ENCODE data around the gene LRRC28.

The LRRC28 gene

DNA sequence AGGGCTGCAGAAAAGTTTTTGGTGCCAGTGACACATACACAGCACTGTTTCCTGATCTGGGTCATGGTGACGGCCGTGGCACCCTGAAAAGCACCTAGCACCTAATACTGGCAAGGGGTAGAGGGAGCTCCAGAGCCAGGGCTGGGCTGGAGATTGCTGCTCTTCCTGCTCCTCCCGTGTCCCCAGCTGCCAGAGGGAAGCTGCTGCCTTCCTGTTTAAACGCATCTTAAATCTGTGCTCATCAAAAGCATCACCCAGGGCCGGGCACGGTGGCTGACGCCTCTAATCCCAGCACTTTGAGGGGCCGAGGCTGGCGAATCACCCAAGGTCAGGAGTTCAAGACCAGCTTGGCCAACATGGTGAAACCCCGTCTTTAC is 157.8 kb downstream of the LRRC28 start:
- Histone ChIP-seq H3K4me3 (ENCODE audit: low read length) (no peak overlapping the region), H3K27me3 (ENCODE audit: insufficient read depth, low read length) (no peaks in the 10 kb centered on the region), H3K36me3 (ENCODE audit: insufficient read depth, low read length) (no peaks in the 10 kb centered on the region), H3K9me3 (ENCODE audit: insufficient read depth, low read depth, low read length) (no peaks in the 10 kb centered on the region), H3K4me1 (ENCODE audit: insufficient read depth, low read length) (no peaks in the 10 kb centered on the region), H3K27ac (ENCODE audit: low read depth, low read length) (no peak overlapping the region), H3K9ac (ENCODE audit: low read depth, low read length) (no peak overlapping the region)
- WGBS = 55% methylated on average over 10 of the region's 10 CpGs

DNA sequence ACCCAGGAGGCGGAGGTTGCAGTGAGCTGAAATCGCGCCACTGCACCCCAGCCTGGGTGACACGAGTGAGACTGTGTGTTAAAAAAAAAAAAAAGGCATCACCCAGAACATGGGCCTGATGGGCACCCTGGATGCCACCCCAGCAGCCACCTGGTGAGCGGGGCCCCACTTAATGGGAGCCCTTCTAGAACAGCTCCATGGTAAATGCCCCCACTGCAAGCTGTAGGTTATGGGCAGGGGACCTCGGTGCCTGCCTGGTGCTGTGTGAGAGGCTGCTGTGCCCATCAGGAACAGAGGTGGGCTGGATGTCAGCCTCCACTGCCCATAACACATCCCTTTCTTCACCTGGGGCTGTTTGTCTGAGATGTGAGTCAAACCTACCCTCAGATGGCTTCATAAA is 158.3 kb downstream of the LRRC28 start:
- no peak overlapping the region for H3K4me3 ChIP-seq (ENCODE audit: low read length)
- over 99% methylated on average over 6 of the region's 6 CpGs for whole genome bisulfite sequencing
- no peaks in the 10 kb centered on the region for H3K36me3 ChIP-seq (ENCODE audit: insufficient read depth, low read length)
- no peak overlapping the region for H3K9ac ChIP-seq (ENCODE audit: low read depth, low read length)
- no peaks in the 10 kb centered on the region for H3K27me3 ChIP-seq (ENCODE audit: insufficient read depth, low read length)
- no peaks in the 10 kb centered on the region for H3K9me3 ChIP-seq (ENCODE audit: insufficient read depth, low read depth, low read length)
- H3K27ac ChIP-seq (ENCODE audit: low read depth, low read length) = no peak overlapping the region
- no peaks in the 10 kb centered on the region for H3K4me1 ChIP-seq (ENCODE audit: insufficient read depth, low read length)

DNA sequence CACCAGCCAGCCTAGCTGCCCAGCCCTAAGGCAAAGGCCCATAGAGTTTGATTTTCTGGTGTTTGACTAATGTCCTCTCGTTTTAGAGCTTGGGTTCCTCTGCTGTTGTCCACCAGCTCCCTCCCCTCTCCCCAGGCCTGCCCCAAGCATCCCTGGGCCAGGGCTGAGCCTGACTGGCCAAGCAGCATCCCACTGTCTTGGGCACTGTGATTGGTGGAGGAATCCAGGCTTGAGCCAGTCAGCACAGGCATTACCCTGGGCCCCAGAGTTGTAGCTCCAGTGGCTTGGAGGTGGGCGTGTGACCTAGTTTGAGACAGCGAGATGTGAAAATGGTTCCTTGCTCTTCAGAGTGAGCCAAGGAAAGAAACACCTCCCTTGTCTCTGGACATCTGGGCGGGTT is 159.2 kb downstream of the LRRC28 start:
- no peaks in the 10 kb centered on the region for H3K36me3 ChIP-seq (ENCODE audit: insufficient read depth, low read length)
- no peak overlapping the region for H3K27ac ChIP-seq (ENCODE audit: low read depth, low read length)
- H3K9me3 ChIP-seq (ENCODE audit: insufficient read depth, low read depth, low read length) = no peaks in the 10 kb centered on the region
- no peak overlapping the region for H3K9ac ChIP-seq (ENCODE audit: low read depth, low read length)
- no peaks in the 10 kb centered on the region for H3K27me3 ChIP-seq (ENCODE audit: insufficient read depth, low read length)
- H3K4me1 ChIP-seq (ENCODE audit: insufficient read depth, low read length) = no peaks in the 10 kb centered on the region
- no peak overlapping the region for H3K4me3 ChIP-seq (ENCODE audit: low read length)
- WGBS = 83% methylated on average over 4 of the region's 4 CpGs

DNA sequence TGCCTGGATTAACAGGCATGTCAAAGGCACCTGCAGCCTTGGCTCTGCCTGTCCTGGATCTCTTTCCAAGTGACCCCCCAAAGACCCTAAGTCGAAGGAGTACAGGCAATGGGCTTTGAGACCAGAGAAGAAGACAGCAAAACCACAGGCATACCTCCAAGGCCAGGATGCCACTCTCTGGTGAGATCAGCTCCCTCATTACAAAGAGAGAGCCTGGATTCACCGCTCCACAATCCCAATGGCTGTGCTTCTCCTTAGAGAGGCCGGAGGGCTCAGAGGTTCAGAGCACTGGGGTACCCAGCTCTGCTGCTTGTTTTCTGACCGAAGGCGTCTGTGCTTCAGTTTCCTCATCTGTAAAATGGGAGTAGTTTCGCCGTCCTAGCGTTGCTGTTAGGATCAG is 160.0 kb downstream of the LRRC28 start:
- Histone ChIP-seq H3K9ac (ENCODE audit: low read depth, low read length) (no peak overlapping the region), H3K27ac (ENCODE audit: low read depth, low read length) (no peak overlapping the region), H3K4me1 (ENCODE audit: insufficient read depth, low read length) (no peaks in the 10 kb centered on the region), H3K4me3 (ENCODE audit: low read length) (no peak overlapping the region), H3K9me3 (ENCODE audit: insufficient read depth, low read depth, low read length) (no peaks in the 10 kb centered on the region), H3K27me3 (ENCODE audit: insufficient read depth, low read length) (no peaks in the 10 kb centered on the region), H3K36me3 (ENCODE audit: insufficient read depth, low read length) (no peaks in the 10 kb centered on the region)
- WGBS = 92% methylated on average over 8 of the region's 8 CpGs

DNA sequence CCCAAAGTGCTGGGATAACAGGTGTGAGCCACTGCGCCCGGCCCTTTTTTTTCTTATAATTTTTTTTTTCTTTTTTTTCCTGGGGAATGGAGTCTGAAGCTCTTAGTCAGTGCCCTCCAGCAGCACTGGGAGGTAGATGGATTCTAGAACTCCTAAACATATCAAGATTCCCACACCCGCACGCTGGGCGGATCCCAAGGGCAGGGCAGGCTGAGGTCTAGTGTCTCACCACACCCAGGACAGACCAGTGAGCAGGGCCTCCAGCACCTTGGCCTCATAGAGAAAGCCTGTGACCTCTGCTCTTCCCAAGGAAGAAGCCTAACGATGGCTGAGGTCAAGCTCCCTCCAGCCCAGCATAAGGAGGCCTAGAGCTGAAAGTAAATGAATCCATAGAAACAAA is 160.8 kb downstream of the LRRC28 start:
- Histone ChIP-seq H3K9me3 (ENCODE audit: insufficient read depth, low read depth, low read length) (no peaks in the 10 kb centered on the region), H3K36me3 (ENCODE audit: insufficient read depth, low read length) (no peaks in the 10 kb centered on the region), H3K27ac (ENCODE audit: low read depth, low read length) (no peak overlapping the region), H3K4me3 (ENCODE audit: low read length) (no peak overlapping the region), H3K9ac (ENCODE audit: low read depth, low read length) (no peak overlapping the region), H3K4me1 (ENCODE audit: insufficient read depth, low read length) (no peaks in the 10 kb centered on the region), H3K27me3 (ENCODE audit: insufficient read depth, low read length) (no peaks in the 10 kb centered on the region)
- 95% methylated on average over 4 of the region's 6 CpGs for WGBS

DNA sequence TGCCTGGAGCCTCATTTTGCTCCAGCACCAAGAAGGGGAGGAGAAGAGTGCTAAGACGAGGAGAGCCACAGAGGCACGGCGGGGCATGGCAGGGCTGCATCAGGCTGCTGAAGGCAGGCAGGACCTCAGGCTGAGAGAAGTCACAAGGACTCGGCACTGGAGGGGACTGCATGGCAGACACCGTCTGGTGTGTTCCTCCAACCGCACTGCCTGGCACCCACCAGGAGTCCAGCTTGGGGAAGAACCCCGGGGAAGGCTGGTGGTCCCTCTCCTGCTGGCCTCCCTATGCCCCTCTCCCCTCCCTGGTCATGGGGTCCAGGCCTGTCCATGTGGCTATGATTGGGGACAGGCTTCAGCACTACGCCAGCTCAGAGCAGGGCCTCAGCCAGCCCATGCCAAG is 161.3 kb downstream of the LRRC28 start:
- H3K4me1 ChIP-seq (ENCODE audit: insufficient read depth, low read length) = no peaks in the 10 kb centered on the region

DNA sequence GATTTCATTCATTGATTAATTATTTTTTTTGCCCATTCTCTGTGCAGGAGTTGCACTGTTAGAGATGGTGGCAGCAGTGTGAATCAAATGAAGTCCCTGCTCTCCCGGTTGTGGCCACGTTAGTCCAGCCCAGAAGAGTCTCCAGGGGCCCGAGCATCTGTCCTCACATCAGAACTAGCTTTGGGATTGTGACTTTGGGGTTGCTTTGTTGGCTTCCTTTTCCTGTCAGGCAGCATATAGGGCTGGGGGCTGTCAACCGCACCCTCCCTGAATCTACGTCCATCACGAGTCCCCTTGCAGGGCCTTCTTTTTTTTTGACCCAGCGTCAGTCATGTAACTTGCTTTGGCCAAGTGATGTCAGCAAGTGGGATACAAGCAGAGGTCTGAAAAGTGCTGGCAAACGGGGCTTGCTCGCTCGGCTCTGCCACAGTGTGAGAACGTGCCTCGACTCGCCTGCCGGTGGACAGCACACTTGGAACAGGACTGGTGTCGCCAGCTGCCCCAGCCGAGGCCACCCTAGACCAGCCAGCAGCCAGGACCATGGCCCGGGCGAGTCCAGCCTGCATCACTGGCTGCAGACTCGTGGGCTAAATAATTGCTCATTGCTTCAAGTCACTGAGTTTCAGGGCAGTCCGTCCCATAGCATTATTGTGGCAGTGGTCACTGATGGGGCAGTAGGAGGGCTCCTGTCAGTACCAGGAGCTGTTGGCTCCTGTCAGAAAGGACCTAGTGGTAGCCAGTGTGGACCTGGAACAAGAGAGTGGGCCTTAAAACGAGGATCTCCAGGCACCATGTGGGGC is 162.9 kb downstream of the LRRC28 start:
- Histone ChIP-seq H3K27ac (ENCODE audit: low read depth, low read length) (no peak overlapping the region), H3K36me3 (ENCODE audit: insufficient read depth, low read length) (no peaks in the 10 kb centered on the region)
- WGBS = 92% methylated on average over 21 of the region's 21 CpGs

More for the DNA sequence above, 161.3 kb downstream of the LRRC28 start:
- Histone ChIP-seq H3K27ac (ENCODE audit: low read depth, low read length) (no peak overlapping the region), H3K9me3 (ENCODE audit: insufficient read depth, low read depth, low read length) (no peaks in the 10 kb centered on the region), H3K4me3 (ENCODE audit: low read length) (no peak overlapping the region), H3K36me3 (ENCODE audit: insufficient read depth, low read length) (no peaks in the 10 kb centered on the region), H3K27me3 (ENCODE audit: insufficient read depth, low read length) (no peaks in the 10 kb centered on the region), H3K9ac (ENCODE audit: low read depth, low read length) (no peak overlapping the region)
- 93% methylated on average over 8 of the region's 8 CpGs for WGBS

DNA sequence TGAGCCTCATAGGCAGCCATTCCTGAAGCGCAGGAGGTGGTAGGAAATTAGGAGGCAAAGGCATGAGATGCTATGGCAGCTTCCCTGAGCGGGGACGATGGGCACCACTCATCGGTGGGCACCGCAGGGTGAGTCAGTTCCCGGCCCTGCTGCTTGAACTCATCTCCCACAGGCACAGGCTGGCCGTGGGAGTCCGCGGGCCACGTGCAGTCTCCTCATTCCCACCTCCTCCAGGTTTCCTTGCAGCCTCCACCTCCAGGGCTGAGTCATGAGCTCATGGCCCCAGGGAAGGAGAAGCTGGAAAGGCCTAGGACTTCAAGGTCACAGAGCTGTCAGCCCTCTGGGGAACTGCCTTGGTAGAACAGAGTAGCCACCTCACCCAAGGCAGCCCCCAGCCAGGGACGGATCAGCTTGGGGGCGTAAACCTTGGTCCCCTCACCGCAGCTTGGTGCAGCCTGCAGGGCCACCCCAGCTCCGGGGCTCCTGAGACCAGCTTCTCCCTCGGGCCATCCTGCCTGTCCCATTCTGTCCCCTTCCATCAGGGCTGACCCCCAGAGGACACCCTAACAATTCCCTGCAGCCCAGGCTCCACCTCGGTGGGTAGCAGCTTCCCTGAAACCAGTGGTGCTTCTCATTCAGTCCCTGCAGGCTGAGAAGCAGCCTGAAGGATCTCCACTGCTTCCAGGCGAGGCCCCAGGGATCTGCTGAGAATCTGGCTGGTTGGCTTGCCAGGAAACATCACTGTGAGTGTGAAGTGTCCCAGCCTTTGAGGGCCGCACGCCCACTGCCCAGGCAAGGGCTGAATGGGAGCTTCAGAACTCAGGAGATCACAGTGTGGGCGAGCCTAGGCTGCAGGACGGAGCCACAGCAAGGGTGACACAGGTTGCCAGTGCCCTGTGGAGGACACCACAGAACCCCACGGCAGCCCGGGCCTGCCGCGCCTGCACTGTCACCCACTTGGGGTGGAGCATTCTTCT is 163.8 kb downstream of the LRRC28 start:
- Histone ChIP-seq H3K27me3 (ENCODE audit: insufficient read depth, low read length) (no peaks in the 10 kb centered on the region), H3K9me3 (ENCODE audit: insufficient read depth, low read depth, low read length) (no peaks in the 10 kb centered on the region), H3K4me3 (ENCODE audit: low read length) (no peak overlapping the region), H3K27ac (ENCODE audit: low read depth, low read length) (no peak overlapping the region), H3K9ac (ENCODE audit: low read depth, low read length) (no peak overlapping the region), H3K36me3 (ENCODE audit: insufficient read depth, low read length) (no peaks in the 10 kb centered on the region), H3K4me1 (ENCODE audit: insufficient read depth, low read length) (no peaks in the 10 kb centered on the region)
- WGBS = 93% methylated on average over 25 of the region's 25 CpGs

More for the DNA sequence above, 162.9 kb downstream of the LRRC28 start:
- no peaks in the 10 kb centered on the region for H3K27me3 ChIP-seq (ENCODE audit: insufficient read depth, low read length)
- no peaks in the 10 kb centered on the region for H3K9me3 ChIP-seq (ENCODE audit: insufficient read depth, low read depth, low read length)
- no peaks in the 10 kb centered on the region for H3K4me1 ChIP-seq (ENCODE audit: insufficient read depth, low read length)
- H3K4me3 ChIP-seq (ENCODE audit: low read length) = no peak overlapping the region
- no peak overlapping the region for H3K9ac ChIP-seq (ENCODE audit: low read depth, low read length)

DNA sequence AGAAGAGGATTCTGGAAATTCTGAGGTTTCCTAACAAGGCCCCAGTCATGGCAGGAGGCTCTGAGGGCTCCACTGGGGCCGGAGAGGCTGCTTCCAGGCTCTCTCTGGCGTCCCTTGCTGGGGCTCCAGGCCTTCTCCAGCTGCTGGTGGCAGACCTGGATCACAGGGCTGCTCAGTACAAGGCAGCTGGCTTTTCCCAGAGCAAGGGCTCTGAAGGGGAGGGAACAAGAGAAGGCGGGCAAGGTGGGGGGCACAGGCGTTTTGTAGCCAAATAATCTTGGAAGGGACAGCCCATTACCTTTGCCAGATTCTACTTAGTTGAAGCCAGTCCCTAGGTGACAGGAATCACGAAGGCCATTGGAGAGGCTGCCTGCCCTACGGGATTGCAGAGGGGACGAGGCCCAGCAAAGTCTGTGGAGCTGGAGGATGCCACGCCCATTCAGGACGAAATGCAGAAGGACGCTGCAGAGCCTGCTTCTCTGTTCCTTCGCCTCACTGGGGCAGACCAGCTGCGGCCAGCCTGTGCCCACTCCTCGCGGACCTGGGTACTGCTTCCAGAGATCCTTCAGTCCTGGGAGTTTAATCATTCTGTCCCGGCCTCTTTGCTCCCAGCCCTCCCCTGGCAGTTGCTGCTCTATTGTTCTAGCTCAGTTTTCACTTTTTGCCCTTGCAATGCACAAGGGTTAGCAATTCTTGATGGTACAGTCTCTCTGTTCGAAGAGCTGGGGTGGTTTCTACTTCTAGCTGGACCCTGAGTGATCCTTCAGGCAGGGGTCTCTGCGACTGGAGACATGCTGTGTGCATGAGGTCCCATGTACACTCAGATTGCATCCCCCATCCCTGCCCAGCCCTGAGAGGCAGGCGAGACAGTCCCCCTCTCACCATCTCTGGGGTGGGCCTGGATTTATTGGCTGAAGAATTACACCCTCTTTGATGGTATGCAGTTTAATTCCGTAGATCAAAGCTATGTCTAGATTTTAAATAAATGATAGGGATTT is 165.2 kb downstream of the LRRC28 start:
- 83% methylated on average over 19 of the region's 19 CpGs for WGBS
- H3K4me3 ChIP-seq (ENCODE audit: low read length) = no peak overlapping the region
- H3K4me1 ChIP-seq (ENCODE audit: insufficient read depth, low read length) = peaks cover 2% of the 10 kb centered on the region; the same call in 1 of the 2 replicates
- no peak overlapping the region for H3K27ac ChIP-seq (ENCODE audit: low read depth, low read length)
- no peaks in the 10 kb centered on the region for H3K27me3 ChIP-seq (ENCODE audit: insufficient read depth, low read length)
- H3K36me3 ChIP-seq (ENCODE audit: insufficient read depth, low read length) = no peaks in the 10 kb centered on the region
- H3K9me3 ChIP-seq (ENCODE audit: insufficient read depth, low read depth, low read length) = no peaks in the 10 kb centered on the region
- H3K9ac ChIP-seq (ENCODE audit: low read depth, low read length) = no peak overlapping the region

DNA sequence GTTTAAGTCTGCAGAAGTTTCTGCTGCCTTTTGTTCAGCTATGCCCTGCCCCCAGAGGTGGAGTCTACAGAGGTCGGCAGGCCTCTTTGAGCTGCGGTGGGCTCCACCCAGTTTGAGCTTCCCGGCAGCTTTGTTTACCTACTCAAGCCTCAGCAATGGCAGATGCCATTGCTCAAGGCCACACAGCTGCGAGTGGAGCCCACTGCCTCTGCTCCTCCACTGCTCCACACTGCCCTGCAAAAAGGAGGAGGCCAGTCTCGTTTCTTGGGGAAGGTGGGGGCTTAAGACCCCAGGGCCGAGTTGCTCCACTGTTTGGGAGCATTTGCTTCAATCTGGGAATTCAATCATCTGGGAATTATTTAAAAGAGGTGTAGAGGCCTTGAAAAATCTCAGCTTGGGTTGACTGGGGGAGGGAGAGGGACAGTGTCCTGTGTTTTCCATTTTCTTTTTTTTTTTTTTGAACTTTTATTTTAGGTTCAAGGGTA is 169.9 kb downstream of the LRRC28 start:
- Histone ChIP-seq H3K4me1 (ENCODE audit: insufficient read depth, low read length) (peaks cover 6% of the 10 kb centered on the region; the same call in 1 of the 2 replicates), H3K9me3 (ENCODE audit: insufficient read depth, low read depth, low read length) (no peaks in the 10 kb centered on the region), H3K9ac (ENCODE audit: low read depth, low read length) (no peak overlapping the region), H3K4me3 (ENCODE audit: low read length) (no peak overlapping the region), H3K27me3 (ENCODE audit: insufficient read depth, low read length) (no peaks in the 10 kb centered on the region), H3K36me3 (ENCODE audit: insufficient read depth, low read length) (no peaks in the 10 kb centered on the region), H3K27ac (ENCODE audit: low read depth, low read length) (no peak overlapping the region)
- 31% methylated on average over 6 of the region's 6 CpGs for WGBS
